GM12878 (cell line): ENCODE data around the gene NLRP14.

Experiments
- CBFB ChIP-seq: IDR thresholded peaks from 2 replicates; pipeline ENCODE4 v1.6.1; 2016; ENCODE audit warnings: antibody characterized with exemption, low read depth
- TF ChIP-seq, protein P1 (sequence below): IDR thresholded peaks from 2 replicates; pipeline ENCODE4 v1.6.1; 2012; ENCODE audit warnings: low read depth, low read length, improper control_type of control experiment

DNA sequence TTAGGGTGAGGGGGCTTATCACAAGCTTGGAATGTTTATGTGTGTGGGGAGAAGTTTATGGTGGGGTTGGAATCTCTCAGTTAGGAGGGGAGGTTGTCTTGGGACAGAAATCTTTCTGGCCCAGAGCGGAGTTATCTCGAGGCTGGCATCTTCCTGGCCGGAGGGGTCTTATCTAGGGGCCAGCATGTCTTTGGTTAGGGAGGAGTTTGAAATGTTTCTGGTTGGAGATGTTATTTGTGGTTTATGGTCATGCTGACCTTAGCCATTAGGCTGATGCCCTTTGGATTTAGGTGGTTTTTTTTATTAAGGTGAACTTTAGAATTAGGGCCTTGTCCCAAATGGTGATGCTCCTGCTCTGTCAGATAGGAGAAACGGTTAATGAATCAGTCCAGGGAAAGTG is 60.6 kb downstream of the NLRP14 start:
- TF ChIP-seq, protein P1, sequence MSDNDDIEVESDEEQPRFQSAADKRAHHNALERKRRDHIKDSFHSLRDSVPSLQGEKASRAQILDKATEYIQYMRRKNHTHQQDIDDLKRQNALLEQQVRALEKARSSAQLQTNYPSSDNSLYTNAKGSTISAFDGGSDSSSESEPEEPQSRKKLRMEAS = no peak
- TF ChIP-seq CBFB = no peak
